ENCODE results near the gene ARHGDIB.

ARHGDIB gene

DNA sequence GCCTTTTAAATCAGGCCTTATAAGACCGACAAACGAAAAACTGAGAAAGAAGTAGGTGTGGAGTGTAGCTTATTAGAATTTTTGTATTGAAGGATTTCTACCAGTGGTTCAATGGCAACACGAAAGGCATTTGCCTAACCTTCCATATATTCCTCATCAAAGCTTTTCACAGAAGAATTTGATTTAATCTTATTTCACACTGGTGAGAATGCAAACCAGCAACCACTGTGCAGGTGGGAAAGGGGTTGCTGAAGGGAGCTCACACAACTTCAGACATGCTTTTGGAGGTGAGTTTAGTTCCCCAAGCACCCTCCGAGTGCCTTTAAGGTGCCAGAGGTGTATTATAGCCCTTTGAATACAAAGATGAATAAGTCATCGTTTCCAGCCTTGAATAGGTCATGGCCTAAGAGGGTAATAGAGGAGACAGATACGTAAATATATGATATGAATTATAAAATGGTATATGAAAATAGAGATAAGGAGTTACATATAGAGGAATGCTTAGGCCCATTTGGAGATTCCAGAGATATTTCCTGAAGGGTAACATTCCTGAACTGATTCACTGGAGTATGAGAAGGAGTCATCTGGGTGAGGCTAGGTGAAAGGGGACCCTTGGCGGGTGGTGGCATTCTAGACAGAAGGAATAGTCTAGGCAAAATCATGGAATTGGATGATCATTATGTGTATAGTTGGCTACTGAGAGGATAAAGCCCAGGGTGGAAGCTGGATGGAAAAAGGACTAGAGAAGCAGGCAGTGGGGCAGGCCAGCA lies 29.4 kb downstream of the ARHGDIB start:
- DNase-seq (ENCODE audit: low read depth in 1 of 2, low spot score in 1 of 2), result no peak

DNA sequence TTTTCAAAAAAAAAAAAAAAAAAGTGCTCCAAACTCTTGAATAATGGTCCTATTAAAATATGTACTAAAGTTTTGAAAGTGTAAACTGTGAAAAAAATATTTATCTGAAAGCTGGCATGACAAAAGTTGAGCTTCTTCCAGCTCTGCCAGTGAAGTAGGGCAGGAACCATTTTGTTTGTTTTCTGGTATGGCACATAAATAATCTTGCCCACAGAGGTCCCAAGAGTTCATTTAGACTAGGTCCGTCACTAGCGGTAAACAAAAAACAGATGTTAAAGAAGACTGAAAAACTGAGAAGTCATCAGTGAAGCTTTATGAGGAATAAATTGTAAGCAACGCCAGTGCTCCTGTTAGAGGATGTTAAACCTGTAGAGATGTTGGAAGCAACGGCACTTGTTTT lies 30.0 kb downstream of the ARHGDIB start:
- DNase-seq (ENCODE audit: low read depth in 1 of 2, low spot score in 1 of 2), result no peak

DNA sequence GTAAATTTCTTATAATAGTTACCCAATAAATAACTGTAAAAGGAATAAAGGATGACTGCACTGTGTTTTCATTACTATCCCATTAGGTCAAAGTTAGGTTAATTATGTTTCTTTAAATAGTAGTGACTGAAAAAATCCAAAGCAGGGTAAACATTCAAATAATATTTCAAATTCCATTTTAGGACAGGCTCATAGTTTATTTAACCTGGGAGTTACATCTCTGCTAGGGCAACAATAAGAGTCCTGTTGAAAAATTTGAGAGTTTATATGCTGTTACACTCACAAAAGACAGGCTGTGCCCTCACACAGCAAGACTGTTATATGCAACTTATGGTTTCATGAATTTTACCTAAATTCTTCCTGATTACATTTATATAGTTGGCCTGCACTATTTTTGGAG lies 31.1 kb downstream of the ARHGDIB start:
- DNase-seq (ENCODE audit: low read depth in 1 of 2, low spot score in 1 of 2), result no peak

DNA sequence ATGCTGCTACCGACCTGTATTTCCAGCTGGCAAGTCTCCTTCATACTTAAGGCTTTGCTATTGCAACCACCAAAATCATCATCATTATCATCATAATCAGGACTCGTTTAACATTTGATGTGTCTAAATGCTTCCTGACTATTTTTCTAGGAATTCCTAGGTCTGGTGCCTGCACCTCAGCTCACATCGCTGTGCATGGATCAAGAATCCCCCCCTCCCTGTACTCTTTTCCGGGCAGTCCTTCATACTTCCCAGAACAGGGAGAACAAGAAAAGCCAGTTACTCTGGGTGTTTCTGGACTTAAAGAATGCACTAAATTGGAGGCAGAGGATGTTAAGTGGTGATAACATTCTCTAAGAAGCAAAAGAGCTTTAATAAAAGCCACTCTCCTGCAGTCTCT lies 32.5 kb downstream of the ARHGDIB start:
- DNase-seq (ENCODE audit: low read depth in 1 of 2, low spot score in 1 of 2), result no peak

DNA sequence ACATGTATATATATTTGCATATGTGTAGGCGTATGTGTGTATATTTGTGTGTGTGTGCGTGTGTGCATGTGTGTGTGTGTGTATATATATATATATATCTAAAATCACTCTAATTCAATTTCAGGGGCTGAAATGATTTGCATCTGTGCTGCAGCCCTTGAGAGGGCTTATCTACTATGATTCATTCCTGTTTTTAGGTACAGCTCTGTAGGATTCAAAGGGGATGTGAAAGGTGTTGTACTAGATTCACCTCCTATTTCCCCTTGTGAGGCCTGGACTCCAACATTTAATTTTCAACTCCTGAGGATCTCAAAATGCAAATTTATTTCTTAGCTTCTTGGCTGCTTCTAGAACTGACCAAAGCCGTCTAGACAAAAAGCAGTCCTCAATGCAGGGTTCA lies 34.1 kb downstream of the ARHGDIB start:
- no peak for DNase-seq (ENCODE audit: low read depth in 1 of 2, low spot score in 1 of 2)

DNA sequence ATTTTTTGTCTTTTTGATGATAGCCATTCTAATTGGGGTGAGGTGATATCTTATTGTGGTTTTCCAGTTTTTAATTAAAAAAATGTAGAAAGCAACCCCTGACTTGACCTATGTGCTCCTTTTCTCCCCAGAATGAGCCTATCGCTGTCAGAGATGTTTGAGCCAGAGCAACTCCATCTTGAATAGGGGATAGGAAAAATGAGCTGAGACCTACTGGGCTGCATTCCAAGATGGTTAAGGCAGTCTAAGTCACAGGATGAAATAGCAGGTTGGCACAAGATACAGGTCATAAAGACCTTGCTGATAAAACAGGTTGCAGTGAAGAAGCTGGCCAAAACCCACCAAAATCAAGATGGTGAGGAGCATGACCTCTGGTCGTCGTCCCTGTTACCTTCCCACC lies 36.9 kb downstream of the ARHGDIB start:
- no peak for DNase-seq (ENCODE audit: low read depth in 1 of 2, low spot score in 1 of 2)

DNA sequence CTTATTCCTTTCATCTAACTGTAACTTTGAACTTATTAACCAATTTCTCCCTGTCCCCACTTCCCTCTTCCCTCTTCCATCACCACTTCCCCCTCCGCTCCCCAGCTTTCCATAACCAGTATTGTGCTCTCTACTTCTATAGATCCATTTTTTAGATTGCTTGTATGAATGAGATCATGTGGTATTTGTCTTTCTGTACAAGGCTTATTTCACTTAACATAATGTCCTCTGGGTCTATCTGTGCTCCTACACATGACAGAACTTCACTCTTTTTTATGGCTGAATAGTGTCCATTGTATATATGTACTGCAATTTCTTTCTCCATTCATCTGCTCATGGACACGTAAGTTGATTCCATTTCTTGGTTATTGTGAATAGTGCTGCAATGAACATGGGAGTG lies 37.5 kb downstream of the ARHGDIB start:
- DNase-seq (ENCODE audit: low read depth in 1 of 2, low spot score in 1 of 2), result no peak

DNA sequence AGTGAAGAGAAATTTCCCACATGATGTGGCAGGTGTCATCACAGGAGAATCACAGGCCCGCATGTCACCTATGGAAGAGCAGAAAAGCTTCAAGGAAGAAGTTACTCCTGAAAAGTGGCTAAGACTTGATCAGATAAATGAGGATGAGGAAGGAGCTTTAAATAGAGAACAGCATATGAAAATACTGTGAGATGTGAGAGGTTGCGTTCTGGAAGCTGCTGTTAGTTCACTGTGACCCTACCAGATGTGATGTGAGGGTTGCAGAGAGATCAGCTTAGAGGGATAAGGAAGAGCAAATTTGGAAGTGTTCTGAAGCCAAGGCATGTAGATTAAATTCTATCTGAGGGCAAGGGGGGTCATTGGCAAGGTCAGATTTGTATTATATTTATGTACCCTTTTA lies 40.2 kb downstream of the ARHGDIB start:
- no peak for DNase-seq (ENCODE audit: low read depth in 1 of 2, low spot score in 1 of 2)

DNA sequence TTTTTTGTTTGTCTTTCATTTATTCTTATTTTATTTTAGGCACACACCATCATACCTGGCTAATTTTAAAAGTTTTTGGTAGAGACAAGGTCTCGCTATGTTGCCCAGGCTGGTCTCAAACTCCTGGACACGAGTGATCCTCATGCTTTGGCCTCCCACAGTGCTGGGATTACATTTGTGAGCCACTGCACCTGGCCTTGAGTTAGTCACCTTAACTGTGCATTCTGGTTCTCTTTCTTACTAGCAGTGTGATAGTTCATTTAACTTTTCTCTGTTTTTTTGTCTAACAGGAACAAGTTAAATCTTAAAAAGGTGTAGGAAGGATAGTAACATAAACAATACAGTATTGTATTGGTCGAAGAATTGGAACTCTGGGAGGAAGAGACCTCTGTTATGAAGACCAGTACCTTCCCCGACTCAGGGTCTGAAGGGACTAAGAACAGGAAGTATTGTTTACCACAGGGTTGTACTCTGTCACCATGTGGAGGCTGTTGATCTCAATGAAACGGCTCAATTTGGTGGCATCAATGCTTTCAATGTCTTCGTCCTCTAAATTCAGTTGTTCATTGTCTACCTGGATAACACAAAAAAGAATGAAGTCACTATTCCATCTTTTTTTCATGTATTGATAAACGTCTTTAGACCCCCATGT lies 40.8 kb downstream of the ARHGDIB start:
- no peak for DNase-seq (ENCODE audit: low read depth in 1 of 2, low spot score in 1 of 2)

DNA sequence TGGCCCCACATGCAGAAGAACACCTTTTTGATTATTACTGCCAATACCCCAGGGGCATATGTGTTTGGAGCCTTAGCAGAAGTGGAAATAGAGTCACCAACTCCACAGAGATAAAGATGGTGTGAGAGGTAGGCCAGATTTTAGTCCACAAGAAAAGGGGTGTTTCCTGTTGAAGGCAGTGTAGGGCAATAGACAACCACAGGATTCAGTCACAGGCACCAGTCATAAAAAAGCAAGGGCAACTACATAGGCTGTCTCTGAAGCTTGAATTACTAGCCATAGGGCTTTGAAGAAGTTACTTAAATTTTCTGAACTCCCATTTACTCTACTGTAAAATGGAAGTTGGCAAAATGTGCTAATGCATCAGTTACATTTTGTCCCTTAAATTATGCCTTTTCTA lies 41.9 kb downstream of the ARHGDIB start:
- no peak for DNase-seq (ENCODE audit: low read depth in 1 of 2, low spot score in 1 of 2)

DNA sequence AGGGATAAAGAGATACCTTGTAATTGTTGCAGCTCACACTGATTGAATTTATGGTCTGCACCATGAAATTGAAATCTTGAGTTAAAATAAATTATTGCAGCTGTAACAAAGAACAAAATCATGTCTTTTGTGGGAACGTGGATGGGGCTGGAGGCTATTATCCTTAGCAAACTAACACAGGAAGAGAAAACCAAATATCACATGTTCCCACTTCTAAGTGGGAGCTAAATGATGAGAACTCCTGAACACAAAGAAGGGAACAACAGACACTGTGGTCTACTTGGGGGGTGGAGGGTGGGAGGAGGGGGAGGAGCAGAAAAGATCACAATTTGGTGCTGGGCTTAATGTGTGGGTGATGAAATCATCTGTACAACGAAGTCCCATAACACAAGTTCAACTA lies 45.7 kb downstream of the ARHGDIB start:
- no peak for DNase-seq (ENCODE audit: low read depth in 1 of 2, low spot score in 1 of 2)

DNA sequence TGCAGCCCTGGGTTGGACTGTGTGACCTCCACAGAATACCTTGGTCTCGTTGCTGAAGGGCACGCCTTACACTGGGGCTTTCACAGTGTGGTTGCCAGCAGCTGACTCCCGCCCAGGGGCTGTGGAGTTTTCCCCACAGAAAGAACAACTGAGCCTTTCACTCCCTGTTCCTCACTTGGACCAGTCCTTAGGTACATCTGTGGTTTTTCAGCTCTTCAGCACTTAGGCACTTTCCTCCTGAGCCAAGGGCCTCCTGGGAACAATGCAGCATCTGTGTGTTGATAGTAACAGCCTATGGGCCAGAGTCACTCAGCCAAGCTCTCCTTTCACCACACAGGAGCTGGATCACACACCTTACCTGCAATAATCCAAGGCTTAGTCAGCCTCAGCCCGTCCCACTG lies 48.0 kb downstream of the ARHGDIB start:
- DNase-seq (ENCODE audit: low read depth in 1 of 2, low spot score in 1 of 2), result no peak

DNA sequence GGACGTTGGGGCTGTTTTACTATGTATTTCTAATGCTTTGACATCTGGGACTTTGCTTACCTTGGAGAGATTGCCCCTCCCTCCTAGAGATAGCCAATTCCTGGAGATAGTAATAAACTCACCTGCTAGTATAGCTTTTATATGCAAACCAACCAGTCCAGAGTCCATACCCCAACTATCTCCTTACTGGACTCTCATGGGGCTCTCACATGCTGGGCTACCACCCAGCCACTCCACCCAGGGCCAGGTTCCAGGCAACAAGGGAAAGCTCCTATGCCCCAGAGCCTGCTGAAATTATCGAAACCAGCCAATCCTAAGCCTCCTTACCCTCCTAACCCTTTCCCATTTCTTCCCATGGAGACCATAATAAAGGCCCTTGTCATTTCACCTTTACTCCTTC lies 50.3 kb downstream of the ARHGDIB start:
- no peak for DNase-seq (ENCODE audit: low read depth in 1 of 2, low spot score in 1 of 2)

DNA sequence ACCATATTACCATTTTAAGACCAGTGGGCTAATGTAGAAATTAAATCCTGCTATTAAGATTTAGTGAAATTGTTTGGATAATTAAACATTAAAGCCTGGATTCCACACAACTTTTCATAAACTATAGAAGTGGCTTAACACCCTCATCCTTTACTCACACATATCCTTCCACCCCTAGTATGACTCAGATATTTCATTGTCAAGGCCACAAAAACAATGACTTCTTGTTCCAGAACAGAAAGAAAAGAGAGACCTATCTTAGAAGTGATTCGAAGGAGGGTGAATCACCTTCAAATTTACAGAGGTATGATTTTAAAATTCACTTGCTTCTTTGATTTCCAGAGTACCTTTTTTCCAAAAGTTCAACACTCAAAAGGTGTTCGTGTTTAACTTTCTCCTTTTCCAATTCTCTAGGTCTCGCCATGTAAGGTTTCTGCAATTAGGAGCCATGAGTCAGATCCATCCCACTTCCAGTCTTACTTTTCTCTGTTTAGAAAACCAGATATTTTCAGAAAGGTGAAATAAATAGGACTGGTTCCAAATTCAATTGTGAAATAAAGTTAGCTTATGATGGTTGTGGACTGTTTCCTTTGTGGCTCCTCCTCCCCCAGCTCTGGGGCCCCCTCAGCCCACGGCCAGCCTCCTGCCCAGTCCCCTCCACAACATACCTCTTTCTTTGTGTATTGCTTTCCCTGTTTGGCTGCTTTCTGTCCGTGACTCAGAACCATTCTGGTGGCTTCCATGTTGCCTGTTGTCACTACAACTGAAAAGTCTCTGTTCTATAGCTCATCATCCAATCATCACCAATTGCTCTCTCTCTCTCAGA lies 51.1 kb downstream of the ARHGDIB start:
- no peak for DNase-seq (ENCODE audit: low read depth in 1 of 2, low spot score in 1 of 2)

DNA sequence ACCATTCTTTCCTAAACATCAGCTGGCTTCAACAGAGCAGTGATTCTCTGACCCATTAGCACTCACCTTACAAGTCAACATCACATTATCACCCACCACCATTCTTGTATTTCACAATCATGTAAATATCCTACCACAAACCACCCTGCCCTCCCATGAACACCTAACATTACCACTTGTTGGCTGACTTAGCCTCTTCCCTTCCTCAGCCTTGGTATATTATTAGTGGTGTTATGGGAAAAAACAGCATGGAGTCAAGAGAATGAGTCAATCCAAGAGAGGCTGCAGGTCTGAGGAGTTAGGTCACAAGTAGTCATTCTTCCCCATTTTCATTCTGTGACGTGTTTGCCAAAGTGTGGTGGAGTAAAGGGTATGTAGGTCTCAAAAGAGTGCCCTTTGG lies 53.4 kb downstream of the ARHGDIB start:
- DNase-seq (ENCODE audit: low read depth in 1 of 2, low spot score in 1 of 2), result no peak

DNA sequence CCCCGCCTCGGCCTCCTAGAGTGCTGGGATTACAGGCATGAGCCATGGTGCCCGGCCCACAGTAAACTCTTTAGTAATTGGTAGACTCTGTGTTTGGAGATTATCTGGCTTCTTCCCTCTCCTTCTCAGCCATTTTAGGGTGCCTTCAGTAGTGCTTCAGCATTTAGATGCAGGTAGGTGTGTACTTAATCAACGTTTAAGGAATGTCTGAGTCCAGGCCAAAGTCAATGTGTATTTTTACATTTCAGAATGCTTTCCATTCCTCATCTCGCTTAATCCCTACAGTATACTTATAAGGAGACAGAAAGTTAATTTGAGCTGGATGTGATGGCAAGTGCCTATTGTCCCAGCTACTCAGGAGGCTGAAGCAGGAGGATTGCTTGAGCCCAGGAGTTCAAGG lies 55.3 kb downstream of the ARHGDIB start:
- DNase-seq (ENCODE audit: low read depth in 1 of 2, low spot score in 1 of 2), result no peak

DNA sequence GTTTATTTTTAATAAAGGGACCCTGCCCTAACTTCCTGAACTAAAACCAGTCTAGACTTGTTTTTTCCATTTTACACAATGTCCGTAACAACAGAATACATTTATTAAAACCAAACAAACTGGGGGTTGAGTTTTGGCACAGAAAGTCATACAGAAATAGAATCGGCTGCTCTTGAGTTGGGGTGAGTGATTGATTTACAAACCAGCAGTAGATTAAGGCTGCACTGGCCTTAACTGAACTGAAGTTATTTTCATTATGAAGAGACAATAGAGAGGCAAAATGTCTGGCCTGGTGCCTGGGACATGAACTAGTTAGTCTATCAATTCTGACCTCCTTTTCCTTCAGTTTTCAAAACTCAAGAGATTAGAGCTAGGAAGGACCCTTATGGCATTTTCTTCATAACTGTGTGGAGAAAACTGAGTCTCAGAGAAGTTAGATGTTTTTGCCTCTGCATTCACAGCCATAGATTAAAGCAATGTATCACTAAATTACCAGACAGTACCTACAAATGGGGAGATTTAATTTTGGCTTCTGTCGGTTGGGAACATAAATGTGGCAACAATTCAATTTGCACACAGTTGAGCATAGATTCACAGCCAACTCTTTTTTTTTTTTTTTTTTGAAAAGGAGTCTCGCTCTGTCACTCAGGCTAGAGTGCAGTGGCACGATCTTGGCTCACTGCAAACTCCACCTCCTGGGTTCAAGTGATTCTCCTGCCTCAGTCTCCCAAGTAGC lies 56.0 kb downstream of the ARHGDIB start:
- no peak for DNase-seq (ENCODE audit: low read depth in 1 of 2, low spot score in 1 of 2)

DNA sequence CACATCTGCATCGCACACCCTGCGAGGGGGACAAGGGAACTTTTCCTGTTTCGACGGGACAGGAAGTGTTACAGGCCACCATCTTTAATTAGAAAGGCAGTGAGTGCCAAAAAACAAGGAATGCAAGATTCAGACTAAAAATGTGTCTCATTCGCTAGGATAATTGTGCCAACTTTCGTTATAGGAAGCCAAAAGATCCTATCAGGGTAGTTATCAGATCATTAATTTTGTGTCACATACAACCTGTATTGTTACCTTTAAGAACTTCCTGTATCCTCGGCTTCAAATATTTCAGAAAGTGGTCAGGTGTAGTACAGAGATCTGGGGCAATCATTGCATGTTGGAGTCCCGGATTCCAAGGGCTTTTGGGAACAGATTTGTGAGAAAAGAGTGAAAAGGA lies 56.5 kb downstream of the ARHGDIB start:
- no peak for DNase-seq (ENCODE audit: low read depth in 1 of 2, low spot score in 1 of 2)

DNA sequence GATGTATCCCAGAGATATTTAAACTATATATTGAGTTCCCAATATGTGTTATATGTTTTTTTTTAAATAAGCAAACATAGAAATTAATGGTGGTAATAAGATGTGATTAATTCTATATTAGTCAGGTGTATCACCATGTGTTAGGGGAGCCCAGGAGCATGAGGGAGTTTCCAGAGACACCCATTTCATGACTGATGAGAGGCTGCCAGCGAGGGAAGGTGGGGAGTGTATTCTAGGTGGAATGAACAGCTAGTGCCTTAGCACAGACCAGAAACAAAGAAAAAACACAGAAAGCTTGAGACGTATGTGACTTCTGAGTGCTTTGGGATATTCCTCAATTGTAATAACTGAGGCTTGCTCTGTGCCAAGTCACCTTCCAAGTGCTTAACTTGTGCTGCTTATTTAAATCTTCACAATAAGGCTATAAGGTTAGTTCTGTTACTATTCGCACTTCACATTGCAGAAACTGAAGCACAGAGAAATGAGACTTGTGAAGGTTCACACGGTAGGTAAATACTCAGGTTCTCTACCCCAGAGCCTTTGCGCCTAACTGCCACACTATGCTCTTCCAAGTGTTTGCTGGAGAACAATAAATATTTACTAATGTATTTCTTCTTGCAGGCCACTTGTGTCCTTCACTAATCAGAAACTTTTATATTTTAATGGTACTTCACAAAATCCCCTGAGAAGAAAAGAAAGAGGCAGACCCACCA lies 57.9 kb downstream of the ARHGDIB start:
- no peak for DNase-seq (ENCODE audit: low read depth in 1 of 2, low spot score in 1 of 2)

DNA sequence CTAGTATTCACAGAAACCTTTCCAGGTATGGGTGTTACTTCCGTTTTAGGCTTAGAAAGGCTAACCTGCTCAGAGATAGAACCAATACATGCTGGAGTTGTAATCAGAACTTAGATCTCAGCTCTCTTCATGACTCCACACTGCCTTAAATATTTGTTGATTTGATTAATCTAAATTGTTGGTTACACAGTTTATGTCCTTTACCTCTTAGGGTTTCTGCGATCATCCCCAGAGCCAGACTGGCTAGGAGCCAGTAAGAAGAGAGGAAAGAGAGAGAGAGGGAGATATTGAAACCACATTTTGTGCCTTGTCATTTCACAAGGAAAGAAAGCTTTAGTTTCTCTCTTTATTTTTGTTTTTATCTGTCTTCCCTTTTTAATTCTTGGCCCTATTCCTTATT lies 58.9 kb downstream of the ARHGDIB start:
- DNase-seq (ENCODE audit: low read depth in 1 of 2, low spot score in 1 of 2), result no peak

DNA sequence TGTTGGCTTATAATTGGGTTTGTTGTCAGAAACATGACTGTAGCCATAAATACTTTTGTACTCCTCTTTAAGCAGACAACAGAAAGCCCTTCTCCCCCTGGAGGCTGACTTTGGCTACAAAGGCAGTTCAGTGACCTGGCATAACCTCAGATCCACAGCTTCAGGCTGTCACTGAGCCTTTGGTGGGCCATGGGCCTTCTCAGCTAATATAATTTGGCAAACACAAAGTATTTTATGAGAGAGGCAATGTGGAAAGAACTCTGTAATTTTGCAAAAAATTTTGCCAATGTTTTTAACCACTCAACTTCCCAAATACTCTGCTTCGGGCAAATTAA lies 60.2 kb downstream of the ARHGDIB start:
- DNase-seq (ENCODE audit: low read depth in 1 of 2, low spot score in 1 of 2), result no peak

Measured in stimulated activated CD4-positive, alpha-beta T cell treated with anti-CD3 and anti-CD28 coated beads, Interleukin-15, amount 100 ng/mL, for 1 hour (primary cell).